ENCODE measurements around the gene ZNF844.
"Not testable (repeated sequence)": the region's sequence is repeated elsewhere in the genome, so short reads cannot be mapped to it uniquely, and the experiment has no call there.

ZNF844 gene

GRCh38 chr19:12064590-12065538 lies at the start of gene ZNF844:
TSS of gene ZNF844 (plus strand) at chr19:12064731. CDS start at chr19:12064874, 143 bp downstream.
- no peak for DNase-seq

- no peak for DNase-seq
Observed at GRCh38 chr19:12015015-12015752, 49.3 kb upstream of the ZNF844 start.

- no peak for DNase-seq
Observed at GRCh38 chr19:12015753-12016116, 48.8 kb upstream of the ZNF844 start.

- DNase-seq, result no peak
Observed at GRCh38 chr19:12034198-12034597, 30.3 kb upstream of the ZNF844 start.

- DNase-seq, result no peak
Observed at GRCh38 chr19:12034620-12035019, 29.9 kb upstream of the ZNF844 start.

- DNase-seq, result no peak
Observed at GRCh38 chr19:12035220-12036172, 29.0 kb upstream of the ZNF844 start, which contains the start of gene ZNF433. TSS of gene ZNF433 (minus strand) at chr19:12035679. CDS start at chr19:12035539, 140 bp downstream.

GRCh38 chr19:12042893-12043292 lies 21.6 kb upstream of the ZNF844 start:
- no peak for DNase-seq

- DNase-seq, result no peak
Observed at GRCh38 chr19:12043752-12044422, 20.6 kb upstream of the ZNF844 start.

GRCh38 chr19:12047868-12048267 lies 16.7 kb upstream of the ZNF844 start:
- DNase-seq, result no peak

GRCh38 chr19:12052091-12052496 lies 12.4 kb upstream of the ZNF844 start:
- DNase-seq, result no peak

GRCh38 chr19:12052497-12053169 lies 11.9 kb upstream of the ZNF844 start, which contains the start of gene ZNF878:
TSS of gene ZNF878 (minus strand) at chr19:12052961. CDS start at chr19:12052801, 160 bp downstream.
- no peak for DNase-seq

- no peak for DNase-seq
Observed at GRCh38 chr19:12055784-12056183, 8.7 kb upstream of the ZNF844 start.

GRCh38 chr19:12075538-12076139 lies 11.1 kb downstream of the ZNF844 start:
- no peak for DNase-seq

GRCh38 chr19:12076331-12076730 lies 11.8 kb downstream of the ZNF844 start:
- DNase-seq, result not testable (repeated sequence)

- no peak for DNase-seq
Observed at GRCh38 chr19:12077375-12077774, 12.8 kb downstream of the ZNF844 start.

- not testable (repeated sequence) for DNase-seq
Observed at GRCh38 chr19:12083336-12083735, 18.8 kb downstream of the ZNF844 start.

GRCh38 chr19:12085074-12085818 lies 20.7 kb downstream of the ZNF844 start:
- DNase-seq, result no peak

GRCh38 chr19:12090807-12091206 lies 26.3 kb downstream of the ZNF844 start:
- DNase-seq, result no peak

- DNase-seq, result peak; percentile 37
Observed at GRCh38 chr19:12092065-12092867, 27.7 kb downstream of the ZNF844 start.
